ENCODE results near the gene TOLLIP.
"Not testable (repeated sequence)": the region's sequence is repeated elsewhere in the genome, so short reads cannot be mapped to it uniquely, and the experiment has no call there.

Gene TOLLIP

GRCh38 chr11:1280116-1281035 is 29.1 kb downstream of the TOLLIP start:
- no peak for DNase-seq

DNA sequence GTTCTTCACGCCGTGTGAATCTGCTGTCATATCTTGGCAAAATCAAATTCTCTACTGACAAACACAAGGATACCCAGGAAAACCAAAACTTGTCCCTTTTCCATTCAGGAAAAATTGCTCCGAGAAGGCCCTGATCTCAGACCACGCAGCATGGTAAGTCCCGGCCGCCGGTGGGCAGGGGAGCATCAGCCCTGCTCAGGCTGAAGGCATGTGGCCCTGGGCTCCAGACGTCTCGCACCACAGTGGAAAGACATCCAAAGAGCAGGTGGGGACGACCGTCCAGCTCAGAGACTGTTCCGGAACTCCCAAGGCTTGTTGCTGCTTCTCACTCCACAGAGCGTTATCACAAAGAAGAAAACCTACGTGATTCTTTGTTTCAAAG is 29.8 kb downstream of the TOLLIP start:
- DNase-seq: no peak

DNA sequence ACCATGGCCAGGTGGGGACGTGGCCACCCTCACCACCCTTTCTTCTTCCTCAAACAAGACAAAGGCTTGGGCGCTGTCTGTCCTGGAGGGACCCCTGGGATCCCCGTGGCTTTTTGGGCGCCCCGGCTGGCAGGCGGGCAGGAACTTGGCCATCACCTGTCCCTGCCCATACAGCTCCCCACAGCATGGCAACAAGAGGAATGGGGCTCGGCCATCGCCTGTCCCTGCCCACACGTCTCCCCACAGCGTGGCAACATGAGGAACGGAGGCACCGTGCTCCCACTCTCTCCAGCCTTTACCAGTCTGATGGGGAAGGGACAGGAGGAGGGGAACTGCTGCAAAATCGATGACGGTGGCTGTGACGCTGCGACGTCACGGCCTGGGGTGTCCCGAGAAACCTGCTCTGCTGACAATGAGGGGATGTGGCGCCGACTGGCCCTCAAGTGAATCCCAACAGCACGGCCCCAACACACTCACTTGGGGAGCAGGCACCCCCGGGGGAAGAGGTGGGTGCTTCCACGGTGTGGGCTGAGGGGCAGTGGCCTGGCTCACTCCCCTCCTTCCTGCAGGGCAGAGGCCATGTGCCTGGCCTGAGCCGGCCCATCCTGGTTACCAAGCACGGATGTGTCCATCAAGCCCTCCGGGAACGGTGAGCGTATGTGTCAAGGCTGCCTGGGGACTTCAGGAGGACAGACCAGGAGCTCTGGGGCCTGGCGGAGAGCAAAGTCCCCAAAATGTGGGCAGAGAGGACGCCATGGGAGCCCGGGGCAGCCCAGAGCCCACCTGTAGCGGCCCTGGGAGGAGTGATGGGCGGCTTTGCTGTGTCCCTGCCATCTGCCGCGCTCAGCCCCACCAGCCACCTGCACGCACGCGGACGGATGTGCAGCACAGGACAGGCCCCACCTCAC is 30.4 kb downstream of the TOLLIP start:
- DNase-seq: no peak

GRCh38 chr11:1277936-1278512 is 31.4 kb downstream of the TOLLIP start:
- no peak for DNase-seq

GRCh38 chr11:1276866-1277615 is 32.4 kb downstream of the TOLLIP start:
- no peak for DNase-seq

- DNase-seq: no peak
Observed at GRCh38 chr11:1276041-1276790, 33.2 kb downstream of the TOLLIP start.

- no peak for DNase-seq
Observed at GRCh38 chr11:1275021-1275420, 34.4 kb downstream of the TOLLIP start.

DNA sequence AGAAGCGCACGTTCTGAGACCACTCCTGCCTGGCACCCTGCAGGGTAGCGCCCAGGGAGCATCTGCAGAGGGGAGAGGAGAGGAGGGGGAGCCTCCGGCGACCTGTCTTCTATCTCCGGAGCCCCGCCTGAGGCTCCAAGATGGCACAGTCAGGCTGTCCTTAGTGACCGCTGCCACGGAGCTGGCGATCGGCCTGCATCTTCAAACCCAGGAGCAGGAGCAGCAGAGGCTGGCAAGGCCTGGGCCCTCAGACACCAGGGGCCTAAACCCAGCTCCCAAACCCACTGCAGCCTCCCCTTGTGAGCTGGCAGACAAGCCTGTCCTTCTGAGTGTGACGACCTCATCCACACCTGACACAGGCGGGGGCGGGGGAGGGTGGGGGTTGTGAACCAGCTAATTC is 34.9 kb downstream of the TOLLIP start:
- DNase-seq: no peak

GRCh38 chr11:1272531-1272930 is 36.9 kb downstream of the TOLLIP start:
- DNase-seq: no peak

DNA sequence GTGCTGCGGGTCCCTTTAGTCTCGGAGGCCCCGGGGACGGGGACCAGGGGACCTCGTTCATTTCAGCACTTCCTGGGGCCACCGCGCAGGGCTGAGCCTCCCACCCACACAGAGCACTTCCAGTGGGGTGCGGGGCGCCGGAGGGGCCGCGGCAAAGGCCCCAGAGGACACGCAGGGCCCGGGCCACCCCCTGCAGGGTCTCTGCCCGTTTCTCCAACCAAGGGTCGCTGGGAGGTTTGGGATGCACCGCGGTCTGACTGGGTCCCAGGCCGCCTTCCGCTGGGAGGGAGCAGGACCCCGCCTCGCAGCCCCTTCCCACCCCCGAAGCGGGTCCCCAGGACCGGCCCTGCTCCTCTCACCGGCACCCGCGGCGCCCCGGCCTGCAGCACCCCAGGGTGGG is 37.5 kb downstream of the TOLLIP start:
- DNase-seq: no peak

GRCh38 chr11:1271406-1271805 is 38.0 kb downstream of the TOLLIP start:
- DNase-seq: no peak

GRCh38 chr11:1271002-1271401 is 38.4 kb downstream of the TOLLIP start:
- no peak for DNase-seq

GRCh38 chr11:1270476-1270875 is 39.0 kb downstream of the TOLLIP start:
- no peak for DNase-seq

GRCh38 chr11:1269957-1270356 is 39.5 kb downstream of the TOLLIP start:
- no peak for DNase-seq

GRCh38 chr11:1267441-1268100 is 41.9 kb downstream of the TOLLIP start:
- DNase-seq: no peak

DNA sequence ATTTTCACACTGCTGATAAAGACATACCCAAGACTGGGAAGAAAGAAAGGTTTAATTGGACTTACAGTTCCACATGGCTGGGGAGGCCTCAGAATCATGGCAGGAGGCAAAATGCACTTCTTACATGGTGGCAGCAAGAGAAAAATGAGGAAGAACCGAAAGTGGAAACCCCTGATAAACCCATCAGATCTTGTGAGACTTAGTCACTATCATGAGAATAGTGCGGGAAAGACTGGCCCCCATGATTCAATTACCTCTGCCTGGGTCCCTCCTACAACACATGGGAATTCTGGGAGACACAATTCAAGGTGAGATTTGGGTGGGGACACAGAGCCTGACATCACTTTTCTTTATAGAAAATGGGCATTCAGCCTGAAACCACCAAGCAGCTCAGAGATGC is 42.5 kb downstream of the TOLLIP start:
- DNase-seq: not testable (repeated sequence)

DNA sequence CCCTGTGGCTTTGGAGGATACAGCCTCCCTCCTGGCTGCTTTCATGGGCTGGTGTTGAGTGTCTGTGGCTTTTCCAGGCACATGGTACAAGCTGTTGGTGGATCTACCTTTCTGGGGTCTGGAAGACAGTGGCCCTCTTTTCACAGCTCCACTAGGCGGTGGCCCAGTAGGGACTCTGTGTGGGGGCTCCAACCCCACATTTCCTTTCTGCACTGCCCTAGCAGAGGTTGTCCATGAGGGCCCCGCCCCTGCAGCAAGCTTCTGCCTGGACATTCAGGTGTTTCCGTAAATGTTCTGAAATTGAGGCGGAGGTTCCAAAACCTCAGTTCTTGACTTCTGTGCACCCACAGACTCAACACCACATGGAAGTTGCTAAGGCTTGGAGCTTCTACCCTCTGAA is 44.0 kb downstream of the TOLLIP start:
- not testable (repeated sequence) for DNase-seq

DNA sequence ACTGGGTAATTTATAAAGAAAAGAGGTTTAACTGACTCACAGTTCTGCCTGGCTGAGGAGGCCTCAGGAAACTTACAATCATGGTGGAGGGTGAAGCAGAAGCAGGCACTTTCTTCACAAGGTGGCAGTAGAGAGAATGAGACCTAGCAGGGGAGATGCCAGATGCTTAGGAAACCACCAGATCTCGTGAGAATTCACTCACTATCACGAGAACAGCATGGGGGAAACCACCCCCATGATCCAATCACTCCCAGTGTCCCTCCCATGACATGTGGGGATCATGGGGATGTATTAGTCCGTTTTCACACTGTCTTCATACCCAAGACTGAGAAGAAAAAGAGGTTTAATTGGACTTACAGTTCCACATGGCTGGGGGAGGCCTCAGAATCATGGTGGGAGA is 45.0 kb downstream of the TOLLIP start:
- DNase-seq: not testable (repeated sequence)

- DNase-seq: no peak
Observed at GRCh38 chr11:1263010-1263409, 46.4 kb downstream of the TOLLIP start.

- peak; percentile 27 for DNase-seq
Observed at GRCh38 chr11:1262172-1263006, 47.0 kb downstream of the TOLLIP start.

Data from DMS79 (cell line).